Measurements from ENCODE around the gene FAAH. TPM values are rescaled to one million over a fixed set of nuclear protein-coding genes. Genes with fewer than 3 reads are reported as not detected.
A peak's percentile ranks its signal among the peaks of the same experiment; 100 is the strongest.
"Not testable (repeated sequence)": the region's sequence is repeated elsewhere in the genome, so short reads cannot be mapped to it uniquely, and the experiment has no call there.

FAAH gene
- 0.26 TPM in 1 of 2 replicates, not detected in the other for total RNA-seq
- 0.91 TPM for polyA plus RNA-seq (2012)

- no peak for DNase-seq (ENCODE audit: low read depth)
Observed at GRCh38 chr1:46394108-46394871, at the start of gene FAAH. FAAH (plus strand) TSS chr1:46394317; CDS start chr1:46394349, 32 bp downstream.

GRCh38 chr1:46344481-46344880 is 49.6 kb upstream of the FAAH start:
- no peak for DNase-seq (ENCODE audit: low read depth)

- DNase-seq (ENCODE audit: low read depth): no peak
Observed at GRCh38 chr1:46345281-46345680, 48.8 kb upstream of the FAAH start.

DNA sequence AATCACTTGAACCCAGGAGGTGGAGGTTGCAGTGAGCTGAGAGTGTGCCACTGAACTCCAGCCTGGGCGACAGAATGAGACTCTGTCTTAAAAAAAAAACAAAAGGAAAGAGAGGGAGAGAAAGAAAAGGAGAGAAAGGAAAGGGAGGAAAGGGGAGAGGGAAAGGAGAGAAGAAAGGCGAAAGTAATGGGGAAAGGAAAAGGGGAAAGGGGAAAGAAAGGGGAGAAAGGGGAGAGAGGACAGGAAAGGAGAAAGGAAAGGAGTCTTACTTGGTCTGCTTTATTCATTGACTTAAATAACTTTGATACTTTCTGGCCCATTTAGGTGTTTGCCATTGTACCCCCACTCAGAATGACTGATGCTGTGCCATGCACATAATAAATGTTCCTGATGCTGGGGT is 41.8 kb upstream of the FAAH start:
- no peak for DNase-seq (ENCODE audit: low read depth)

DNA sequence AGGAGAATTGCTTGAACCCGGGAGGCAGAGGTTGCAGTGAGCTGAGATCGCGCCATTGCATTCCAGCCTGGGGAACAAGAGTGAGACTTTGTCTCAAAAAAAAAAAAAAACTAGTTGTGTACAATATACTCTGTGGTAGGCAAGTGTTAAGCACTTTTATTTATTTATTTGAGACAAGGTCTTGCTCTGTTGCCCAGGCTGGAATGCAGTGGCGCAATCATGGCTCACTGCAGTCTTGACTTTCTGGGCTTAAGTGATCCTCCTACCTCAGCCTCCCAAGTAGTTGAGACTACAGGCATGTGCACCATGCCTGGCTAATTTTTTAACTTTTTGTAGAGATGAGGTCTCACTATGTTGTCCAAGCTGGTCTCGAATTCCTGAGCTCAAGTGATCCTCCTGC is 38.2 kb upstream of the FAAH start:
- DNase-seq (ENCODE audit: low read depth): not testable (repeated sequence)

GRCh38 chr1:46362158-46362557 is 32.0 kb upstream of the FAAH start:
- DNase-seq (ENCODE audit: low read depth): no peak

DNA sequence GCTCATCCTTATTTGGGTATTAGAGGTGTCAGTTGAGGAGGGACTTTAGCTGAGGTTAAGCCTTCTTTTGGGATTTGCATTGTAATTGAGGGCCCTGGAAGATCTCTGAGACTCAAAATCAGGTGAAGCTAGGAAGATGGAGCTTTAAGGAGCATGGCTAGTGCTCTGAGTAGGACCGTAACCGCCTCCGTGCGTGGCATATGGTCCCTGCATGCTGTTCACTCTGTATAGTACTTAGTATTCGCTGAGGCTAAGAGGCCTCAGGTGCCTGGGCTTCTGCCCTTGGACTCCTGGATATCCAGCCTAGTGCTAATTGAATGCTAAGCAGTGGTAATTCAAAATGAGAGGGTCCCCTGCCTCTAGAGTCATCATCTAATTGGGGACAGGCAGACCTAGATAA is 31.0 kb upstream of the FAAH start:
- DNase-seq (ENCODE audit: low read depth): no peak

DNA sequence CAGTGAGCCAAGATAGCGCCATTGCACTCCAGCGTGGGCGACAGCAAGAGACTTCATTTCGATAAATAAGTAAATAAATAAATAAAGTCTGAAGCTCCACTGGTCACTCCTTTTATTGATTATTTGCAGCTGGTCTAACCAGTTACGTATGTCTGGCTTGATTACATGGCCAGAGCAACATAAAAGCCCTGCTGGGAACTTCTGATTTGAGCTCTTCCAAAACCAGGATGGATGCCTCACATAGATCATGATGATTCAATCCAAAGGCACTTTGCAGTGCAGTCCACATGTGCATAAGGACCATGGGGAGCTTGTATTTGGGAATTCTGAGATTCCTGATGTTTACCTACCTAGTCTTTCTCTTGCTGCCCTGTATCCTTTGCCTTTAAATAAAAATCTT is 29.5 kb upstream of the FAAH start:
- DNase-seq (ENCODE audit: low read depth): no peak

GRCh38 chr1:46365796-46366195 is 28.3 kb upstream of the FAAH start:
- not testable (repeated sequence) for DNase-seq (ENCODE audit: low read depth)

GRCh38 chr1:46367072-46367471 is 27.0 kb upstream of the FAAH start:
- DNase-seq (ENCODE audit: low read depth): no peak

DNA sequence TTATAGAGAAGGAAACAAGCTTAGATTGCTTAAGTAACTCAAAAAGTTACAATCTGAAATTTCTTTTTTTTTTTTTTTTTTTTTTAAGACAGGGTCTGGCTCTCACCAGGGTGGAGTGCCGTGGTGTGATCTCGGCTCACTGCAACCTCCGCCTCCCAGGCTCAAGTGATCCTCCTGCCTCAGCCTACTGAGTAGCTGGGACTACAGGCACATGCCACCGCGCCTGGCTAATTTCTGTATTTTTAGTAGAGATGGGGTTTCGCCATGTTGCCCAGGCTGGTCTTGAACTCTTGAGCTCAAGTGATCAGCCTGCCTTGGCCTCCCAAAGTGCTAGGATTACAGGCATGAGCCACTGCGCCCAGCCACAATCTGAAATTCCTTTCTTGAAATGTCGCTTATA is 26.4 kb upstream of the FAAH start:
- DNase-seq (ENCODE audit: low read depth): not testable (repeated sequence)

- no peak for DNase-seq (ENCODE audit: low read depth)
Observed at GRCh38 chr1:46368791-46369190, 25.3 kb upstream of the FAAH start.

- DNase-seq (ENCODE audit: low read depth): no peak
Observed at GRCh38 chr1:46369542-46370213, 24.4 kb upstream of the FAAH start.

DNA sequence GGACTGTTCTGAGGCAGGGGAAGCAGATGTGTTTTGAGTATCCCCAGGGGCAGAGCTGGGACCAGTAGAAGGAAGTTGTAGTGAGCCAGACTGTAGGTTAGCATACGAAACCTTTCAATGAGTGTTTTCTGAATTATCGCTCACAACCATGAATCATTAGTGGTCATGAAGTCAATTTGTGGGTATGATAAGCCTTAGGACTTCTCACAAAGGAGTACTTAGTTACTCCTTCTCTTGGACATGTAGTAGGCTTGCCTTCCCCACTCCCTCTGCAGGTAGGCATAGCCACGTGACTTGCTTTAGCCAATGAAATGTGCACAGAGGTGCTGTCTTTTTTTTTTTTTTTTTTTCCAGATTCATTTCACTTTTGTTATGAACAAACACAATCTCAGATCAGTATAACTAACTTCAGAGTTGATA is 23.9 kb upstream of the FAAH start:
- no peak for DNase-seq (ENCODE audit: low read depth)

DNA sequence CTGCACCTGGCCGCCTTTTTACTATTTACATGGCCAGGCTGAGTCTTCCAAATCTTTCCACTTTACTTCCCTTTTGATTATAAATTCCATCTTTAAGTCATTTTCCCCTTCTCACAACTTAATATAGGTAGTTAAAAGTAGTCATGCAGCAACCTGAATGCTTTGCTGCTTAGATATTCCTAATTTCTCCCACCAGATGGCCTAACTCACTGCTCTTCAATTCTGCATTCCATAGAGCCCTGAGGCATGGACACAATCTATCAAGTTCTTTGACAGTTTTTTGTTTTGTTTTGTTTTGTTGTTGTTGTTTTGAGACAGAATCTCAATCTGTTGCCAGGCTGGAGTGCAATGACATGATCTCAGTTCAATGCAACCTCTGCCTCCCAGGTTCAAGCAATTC is 21.7 kb upstream of the FAAH start:
- DNase-seq (ENCODE audit: low read depth): no peak

- DNase-seq (ENCODE audit: low read depth): no peak
Observed at GRCh38 chr1:46379996-46380395, 14.1 kb upstream of the FAAH start.

- no peak for DNase-seq (ENCODE audit: low read depth)
Observed at GRCh38 chr1:46380508-46380907, 13.6 kb upstream of the FAAH start.

- no peak for DNase-seq (ENCODE audit: low read depth)
Observed at GRCh38 chr1:46393510-46393909, 607 bp upstream of the FAAH start.

DNA sequence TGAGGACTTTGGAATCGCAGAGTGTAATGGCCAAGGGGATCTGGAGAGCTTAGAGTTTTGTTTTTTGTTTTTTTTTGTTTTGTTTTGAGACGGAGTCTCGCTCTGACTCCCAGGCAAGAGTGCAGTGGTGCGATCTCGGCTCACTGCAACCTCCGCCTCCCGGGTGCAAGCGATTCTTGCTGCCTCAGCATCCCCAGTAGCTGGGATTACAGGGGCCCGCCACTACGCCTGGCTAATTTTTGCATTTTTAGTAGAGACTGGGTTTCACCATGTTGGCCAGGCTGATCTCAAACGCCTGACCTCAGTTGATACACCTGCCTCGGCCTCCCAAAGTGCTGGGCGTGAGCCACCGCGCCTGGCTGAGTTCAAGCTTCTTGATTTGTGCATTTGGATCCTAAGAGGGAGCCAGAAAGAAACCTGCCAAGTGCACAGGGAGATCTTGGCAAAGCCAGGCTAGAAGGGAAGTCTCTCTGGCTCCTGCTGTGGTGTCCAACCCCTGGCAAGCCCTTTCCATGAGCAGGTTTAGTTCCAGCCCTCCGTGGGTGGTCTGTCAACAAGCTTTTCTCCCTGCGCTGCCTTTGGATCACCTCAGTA is 852 bp downstream of the FAAH start:
- DNase-seq (ENCODE audit: low read depth): no peak

DNA sequence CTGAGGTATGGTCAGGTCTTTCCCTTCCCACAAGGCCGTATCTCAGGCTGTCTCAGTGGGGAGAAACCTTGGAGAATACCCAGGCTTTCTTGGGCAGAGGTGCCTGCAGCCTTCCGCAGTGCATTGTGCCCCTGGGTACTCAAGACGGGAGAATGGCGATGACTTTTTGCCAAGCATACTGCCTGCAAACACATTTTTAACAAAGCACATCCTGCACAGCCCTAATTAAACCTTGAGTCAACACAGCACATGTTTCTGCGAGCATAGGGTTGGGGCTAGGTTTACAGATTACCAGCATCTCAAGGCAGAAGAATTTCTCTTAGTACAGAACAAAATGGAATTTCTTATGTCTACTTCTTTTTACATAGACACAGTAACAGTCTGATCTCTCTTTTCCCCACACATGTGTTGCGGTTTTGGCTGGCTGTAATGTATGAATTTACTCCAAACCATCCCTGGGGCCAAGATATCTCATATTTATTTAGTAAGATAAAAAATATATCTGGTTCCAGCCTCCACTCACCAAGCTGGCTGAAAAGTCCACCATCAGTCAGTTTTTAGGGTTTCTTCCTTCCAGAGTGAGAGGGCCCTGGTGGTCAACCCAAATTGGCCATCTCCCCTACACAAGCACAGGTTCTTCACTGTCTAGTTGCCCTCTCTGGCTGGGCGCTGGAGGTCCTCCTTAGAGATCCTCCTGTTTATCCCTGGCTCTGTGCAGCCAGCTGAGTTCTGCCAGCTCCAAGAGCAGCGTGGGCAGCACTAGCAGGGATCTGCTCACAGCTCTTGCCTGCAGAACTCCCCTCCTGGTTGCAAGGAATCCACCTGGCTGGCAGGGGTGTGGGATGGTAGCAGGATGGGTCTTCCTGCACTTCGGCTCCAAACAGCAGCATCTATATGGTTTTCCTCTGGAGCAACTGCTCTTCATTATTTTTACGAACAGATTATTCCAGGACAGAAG is 2.6 kb downstream of the FAAH start:
- DNase-seq (ENCODE audit: low read depth): no peak

- DNase-seq (ENCODE audit: low read depth): peak; percentile 68
Observed at GRCh38 chr1:46399307-46399706, 5.2 kb downstream of the FAAH start.
